ENCODE measurements around the gene COMTD1. TPM values are rescaled to one million over a fixed set of nuclear protein-coding genes. Genes with fewer than 3 reads are reported as not detected.

Gene COMTD1
- total and polyA plus RNA-seq, 2 donors (not counting 1 experiment from before 2014, with no cell fraction given): 14.5 to 23.8 TPM

- Mint-ChIP-seq H3K9me3 (ENCODE audit: insufficient read depth) (no peaks in the 10 kb centered on the region), H3K4me3 (peak overlapping the region; percentile 85), H3K27me3 (no peaks in the 10 kb centered on the region), H3K27ac (peak overlapping the region; percentile 82), H3K4me1 (peaks cover 23% of the 10 kb centered on the region)
- Histone ChIP-seq H3K27me3 (replicated peaks in 1 of 4; ENCODE audit: control extremely low read depth in 1 of 4, control insufficient read depth in 3 of 4, insufficient read depth in 4 of 4, low read length in 3 of 4) (no peaks in the 10 kb centered on the region), H3K79me2 (ENCODE audit: control insufficient read depth, insufficient read depth, low read length) (no peaks in the 10 kb centered on the region), H3K4me3 (ENCODE audit: control extremely low read depth in 1 of 5, extremely low read depth in 1 of 5, insufficient read depth in 1 of 5, low read depth in 2 of 5, low read length in 4 of 5) (peak overlapping the region in 4 of 5 experiments; percentile 55 to 80 (median 69)), H3K4me1 (ENCODE audit: control insufficient read depth in 2 of 2, insufficient read depth in 2 of 2, low read length in 2 of 2) (peaks cover 4 to 20% of the 10 kb centered on the region in 2 donors), H3K27ac (ENCODE audit: low read length in 2 of 2) (peak overlapping the region; percentile 61 to 83), H4K20me1 (ENCODE audit: control insufficient read depth, insufficient read depth, low read length, poor library complexity, severe bottlenecking) (peaks cover 7% of the 10 kb centered on the region), H3K9me3 (ENCODE audit: control extremely low read depth in 1 of 3, control insufficient read depth in 2 of 3, insufficient read depth in 1 of 3, low read length in 2 of 3) (no peaks in the 10 kb centered on the region), H3K4me2 (replicated peaks; ENCODE audit: low read depth, low read length, poor library complexity, severe bottlenecking) (peak overlapping the region; percentile 100), H3K9ac (ENCODE audit: low read length) (peak overlapping the region; percentile 67), H2AFZ (ENCODE audit: insufficient read depth, low read depth, low read length, poor library complexity, severe bottlenecking) (peak overlapping the region; percentile 89), H3K36me3 (replicated peaks in 1 of 2; ENCODE audit: control extremely low read depth in 1 of 2, control insufficient read depth in 1 of 2, extremely low read depth in 1 of 2, insufficient read depth in 2 of 2, low read length in 1 of 2) (peaks cover 0 to 30% of the 10 kb centered on the region in 2 experiments)
- ATAC-seq (ENCODE audit: low read depth): no peak
- WGBS (ENCODE audit: insufficient coverage): 54% methylated on average over 9 of the region's 14 CpGs
- POLR2A ChIA-PET: interaction anchor here (1.1 to 3.3 kb wide), 3 partner anchors 21 to 26 kb away, joined by 5 to 27 read pairs (median 5); partner anchors contain the start of gene VDAC2
- TF ChIP-seq EZH2 (IDR thresholded peaks at IDR 0.05; ENCODE audit: borderline replicate concordance, insufficient read depth, low read depth, low read length, poor library complexity, severe bottlenecking) (no peak), CTCF (IDR thresholded peaks at IDR 0.05) (no peak)
- CTCF ChIA-PET: interaction anchor here (0.9 to 9.4 kb wide), 10 partner anchors 8 to 1354 kb away, joined by 3 to 138 read pairs (median 4); partner anchors contain the start of gene VDAC2
- no peak for DNase-seq
- intact Hi-C loops (cut with micrococcal nuclease): loop anchor here (1.0 to 10.0 kb wide), 6 partner anchors 23 to 1736 kb away; partner anchors contain the start of genes CAMK2G, PPP3CB and VDAC2
Measured at GRCh38 chr10:75233444-75234016, 2.2 kb downstream of the COMTD1 start.

All from B cell (primary cell).